Measurements from ENCODE around the gene LPGAT1. TPM values are rescaled to one million over a fixed set of nuclear protein-coding genes. Genes with fewer than 3 reads are reported as not detected.

The LPGAT1 gene
- total RNA-seq, 1 experiment from 2014 or later = 53.3 TPM

DNA sequence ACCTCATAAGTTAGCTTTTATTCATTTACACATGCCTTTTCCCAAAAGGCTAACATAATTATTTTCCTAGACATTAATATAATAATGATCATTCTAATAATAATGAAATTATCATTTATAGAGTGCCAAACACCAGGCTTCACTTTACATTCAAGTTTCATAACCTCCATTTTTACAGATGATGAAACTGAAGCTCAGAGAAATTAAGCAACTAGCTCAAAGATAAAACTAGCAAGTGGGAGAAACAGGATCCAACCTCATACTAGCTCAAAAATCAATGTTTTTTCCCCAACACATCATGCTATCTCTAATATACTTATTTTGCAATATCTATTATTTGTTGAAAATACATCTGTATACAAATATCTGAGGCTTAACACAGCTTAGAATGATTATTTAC lies 14.0 kb downstream of the LPGAT1 start:
- Histone ChIP-seq H3K27me3 (ENCODE audit: low read length) (no peaks in the 10 kb centered on the region), H4K20me1 (ENCODE audit: insufficient read depth, low read depth, low read length) (no peaks in the 10 kb centered on the region), H2AFZ (ENCODE audit: low read length) (no peak overlapping the region), H3K9ac (ENCODE audit: low read length) (no peak overlapping the region), H3K9me3 (ENCODE audit: low read length) (no peaks in the 10 kb centered on the region), H3K79me2 (ENCODE audit: low read length) (peaks cover 84% of the 10 kb centered on the region), H3K4me1 (ENCODE audit: low read length) (no peaks in the 10 kb centered on the region), H3K4me3 (ENCODE audit: low read length) (no peak overlapping the region), H3K36me3 (ENCODE audit: insufficient read depth, low read length) (peaks cover 2% of the 10 kb centered on the region; the same call in 1 of the 2 replicates), H3K4me2 (ENCODE audit: low read depth, low read length, poor library complexity, severe bottlenecking) (no peak overlapping the region), H3K27ac (ENCODE audit: low read length) (no peak overlapping the region), H3K9me2 (replicated peaks; ENCODE audit: insufficient read depth, low read length) (no peaks in the 10 kb centered on the region)
- DNase-seq = no peak

DNA sequence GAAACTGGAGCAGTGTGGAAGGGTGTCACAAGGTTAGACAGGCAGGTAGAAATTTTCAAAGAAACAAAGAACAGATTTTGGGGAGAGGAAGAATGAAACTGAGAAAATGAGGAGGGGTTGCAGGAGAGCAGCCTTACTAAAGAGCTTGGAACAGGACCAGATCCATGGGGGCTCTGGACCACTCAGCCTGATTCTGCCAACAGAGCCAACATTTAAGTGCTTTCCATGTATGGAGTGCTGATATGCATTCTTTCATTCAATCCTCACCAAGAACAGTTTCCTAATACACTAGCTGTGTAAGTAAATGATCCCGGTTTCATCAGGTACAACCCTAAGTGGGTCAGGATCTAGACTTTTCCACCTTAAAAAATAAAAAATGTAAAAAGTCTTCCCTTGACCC lies 16.2 kb downstream of the LPGAT1 start:
- peaks cover 80% of the 10 kb centered on the region for H3K79me2 ChIP-seq (ENCODE audit: low read length)
- H4K20me1 ChIP-seq (ENCODE audit: insufficient read depth, low read depth, low read length) = no peaks in the 10 kb centered on the region
- H3K4me3 ChIP-seq (ENCODE audit: low read length) = no peak overlapping the region
- no peak overlapping the region for H3K27ac ChIP-seq (ENCODE audit: low read length)
- DNase-seq = no peak
- no peaks in the 10 kb centered on the region for H3K4me1 ChIP-seq (ENCODE audit: low read length)
- no peak overlapping the region for H3K9ac ChIP-seq (ENCODE audit: low read length)
- peaks cover 10% of the 10 kb centered on the region; the same call in 1 of the 2 replicates for H3K36me3 ChIP-seq (ENCODE audit: insufficient read depth, low read length)
- H3K9me2 ChIP-seq (replicated peaks; ENCODE audit: insufficient read depth, low read length) = no peaks in the 10 kb centered on the region
- H3K4me2 ChIP-seq (ENCODE audit: low read depth, low read length, poor library complexity, severe bottlenecking) = no peak overlapping the region
- H3K9me3 ChIP-seq (ENCODE audit: low read length) = no peaks in the 10 kb centered on the region
- H3K27me3 ChIP-seq (ENCODE audit: low read length) = no peaks in the 10 kb centered on the region
- no peak overlapping the region for H2AFZ ChIP-seq (ENCODE audit: low read length)

DNA sequence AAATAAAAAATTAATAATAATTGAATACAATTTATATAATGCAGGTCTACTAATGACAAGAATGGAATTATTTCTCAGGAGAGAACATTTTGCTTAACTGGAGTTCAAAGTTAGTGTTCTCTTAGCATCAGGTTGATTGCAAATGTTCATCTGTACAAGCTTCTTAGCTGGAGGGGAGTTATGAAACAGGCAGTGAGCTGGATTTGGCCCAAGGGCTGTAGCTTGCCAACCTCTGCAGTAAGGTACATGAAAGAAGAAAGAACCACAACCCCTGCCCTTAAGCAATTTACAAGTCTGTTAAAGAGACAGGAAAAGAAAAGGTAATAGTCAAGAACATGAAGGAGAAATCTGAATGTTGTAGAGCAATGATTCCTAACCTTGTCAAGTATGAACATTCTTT lies 17.0 kb downstream of the LPGAT1 start:
- no peak for DNase-seq
- Histone ChIP-seq H2AFZ (ENCODE audit: low read length) (no peak overlapping the region), H3K9me3 (ENCODE audit: low read length) (no peaks in the 10 kb centered on the region), H3K36me3 (ENCODE audit: insufficient read depth, low read length) (peaks cover 10% of the 10 kb centered on the region; the same call in 1 of the 2 replicates), H3K79me2 (ENCODE audit: low read length) (peaks cover 78% of the 10 kb centered on the region), H3K9ac (ENCODE audit: low read length) (no peak overlapping the region), H3K27me3 (ENCODE audit: low read length) (no peaks in the 10 kb centered on the region), H3K4me3 (ENCODE audit: low read length) (no peak overlapping the region), H3K4me1 (ENCODE audit: low read length) (no peaks in the 10 kb centered on the region), H3K9me2 (replicated peaks; ENCODE audit: insufficient read depth, low read length) (no peaks in the 10 kb centered on the region), H3K27ac (ENCODE audit: low read length) (no peak overlapping the region), H3K4me2 (ENCODE audit: low read depth, low read length, poor library complexity, severe bottlenecking) (no peak overlapping the region), H4K20me1 (ENCODE audit: insufficient read depth, low read depth, low read length) (no peaks in the 10 kb centered on the region)

DNA sequence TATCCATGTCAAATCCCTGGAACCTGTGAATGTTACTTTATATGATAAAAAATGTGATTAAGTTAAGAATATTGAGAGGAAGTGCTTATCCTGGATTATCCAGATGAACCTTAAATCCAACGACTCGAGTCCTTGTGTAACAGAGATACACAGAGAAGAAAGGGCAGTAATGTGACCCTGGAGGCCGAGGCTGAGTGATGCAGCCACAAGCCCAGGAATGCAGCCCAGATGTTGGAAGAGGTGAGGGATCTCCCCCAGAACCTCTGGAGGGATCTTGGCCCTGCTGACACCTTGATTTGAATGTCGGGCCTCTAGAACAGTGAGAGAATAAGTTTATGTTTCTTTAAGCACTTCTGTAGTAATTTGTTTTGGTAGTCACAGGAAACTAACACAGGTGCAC lies 18.0 kb downstream of the LPGAT1 start:
- Histone ChIP-seq H4K20me1 (ENCODE audit: insufficient read depth, low read depth, low read length) (no peaks in the 10 kb centered on the region), H3K36me3 (ENCODE audit: insufficient read depth, low read length) (peaks cover 10% of the 10 kb centered on the region), H3K4me2 (ENCODE audit: low read depth, low read length, poor library complexity, severe bottlenecking) (no peak overlapping the region), H3K27ac (ENCODE audit: low read length) (no peak overlapping the region), H2AFZ (ENCODE audit: low read length) (no peak overlapping the region), H3K9ac (ENCODE audit: low read length) (no peak overlapping the region), H3K9me3 (ENCODE audit: low read length) (no peaks in the 10 kb centered on the region), H3K4me1 (ENCODE audit: low read length) (no peaks in the 10 kb centered on the region), H3K4me3 (ENCODE audit: low read length) (no peak overlapping the region), H3K79me2 (ENCODE audit: low read length) (peaks cover 77% of the 10 kb centered on the region), H3K27me3 (ENCODE audit: low read length) (no peaks in the 10 kb centered on the region), H3K9me2 (replicated peaks; ENCODE audit: insufficient read depth, low read length) (no peaks in the 10 kb centered on the region)
- no peak for DNase-seq

DNA sequence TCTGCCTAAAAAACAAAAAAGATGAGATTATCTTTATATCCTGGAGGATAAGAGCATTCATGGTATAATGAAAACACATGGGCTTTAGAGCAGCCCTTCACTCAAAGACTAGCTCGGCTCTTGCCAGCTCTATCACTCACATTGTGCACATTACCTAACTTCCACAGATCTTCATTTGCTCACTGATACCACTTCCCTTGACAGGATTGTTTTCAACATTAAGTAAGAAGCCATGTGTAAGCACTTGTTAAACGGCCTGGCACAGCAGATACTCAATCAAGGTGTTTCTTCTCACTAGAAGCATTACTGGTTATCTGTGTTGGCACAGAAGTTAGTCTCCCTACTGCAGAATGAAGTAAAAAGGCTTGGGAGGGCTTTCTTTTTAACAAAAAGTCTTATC lies 18.7 kb downstream of the LPGAT1 start:
- Histone ChIP-seq H3K27me3 (ENCODE audit: low read length) (no peaks in the 10 kb centered on the region), H4K20me1 (ENCODE audit: insufficient read depth, low read depth, low read length) (no peaks in the 10 kb centered on the region), H3K9me3 (ENCODE audit: low read length) (no peaks in the 10 kb centered on the region; the same call in 1 of the 2 replicates), H3K9me2 (replicated peaks; ENCODE audit: insufficient read depth, low read length) (no peaks in the 10 kb centered on the region), H3K9ac (ENCODE audit: low read length) (no peak overlapping the region), H3K4me3 (ENCODE audit: low read length) (no peak overlapping the region), H3K27ac (ENCODE audit: low read length) (no peak overlapping the region), H2AFZ (ENCODE audit: low read length) (no peak overlapping the region), H3K79me2 (ENCODE audit: low read length) (peaks cover 80% of the 10 kb centered on the region), H3K4me1 (ENCODE audit: low read length) (no peaks in the 10 kb centered on the region), H3K4me2 (ENCODE audit: low read depth, low read length, poor library complexity, severe bottlenecking) (no peak overlapping the region), H3K36me3 (ENCODE audit: insufficient read depth, low read length) (peaks cover 10% of the 10 kb centered on the region)
- no peak for DNase-seq

DNA sequence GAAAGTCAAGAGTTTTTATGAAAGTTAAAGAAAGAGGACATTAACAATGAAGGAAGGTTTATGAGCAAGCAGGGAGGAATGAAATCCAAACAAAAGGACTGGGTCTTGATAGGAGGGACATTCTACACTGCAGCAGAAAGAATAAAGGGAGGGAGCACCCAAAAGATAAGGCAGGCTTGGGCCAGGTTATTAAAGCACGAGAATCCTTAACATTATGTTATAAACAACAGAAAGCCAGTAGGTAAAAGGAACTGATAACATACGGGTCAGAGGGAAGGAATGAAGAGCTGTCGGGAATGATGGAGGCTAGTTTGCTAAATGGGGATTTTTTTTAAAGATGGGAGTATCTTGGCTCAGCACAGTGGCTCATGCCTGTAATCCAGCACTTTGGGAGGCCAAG lies 19.4 kb downstream of the LPGAT1 start:
- Histone ChIP-seq H2AFZ (ENCODE audit: low read length) (no peak overlapping the region), H3K9me3 (ENCODE audit: low read length) (no peaks in the 10 kb centered on the region; the same call in 1 of the 2 replicates), H3K4me2 (ENCODE audit: low read depth, low read length, poor library complexity, severe bottlenecking) (no peak overlapping the region), H3K9ac (ENCODE audit: low read length) (no peak overlapping the region), H3K27me3 (ENCODE audit: low read length) (no peaks in the 10 kb centered on the region), H3K4me1 (ENCODE audit: low read length) (no peaks in the 10 kb centered on the region), H3K27ac (ENCODE audit: low read length) (no peak overlapping the region), H3K4me3 (ENCODE audit: low read length) (no peak overlapping the region), H3K36me3 (ENCODE audit: insufficient read depth, low read length) (peaks cover 13% of the 10 kb centered on the region), H3K79me2 (ENCODE audit: low read length) (peaks cover 81% of the 10 kb centered on the region), H3K9me2 (replicated peaks; ENCODE audit: insufficient read depth, low read length) (no peaks in the 10 kb centered on the region), H4K20me1 (ENCODE audit: insufficient read depth, low read depth, low read length) (no peaks in the 10 kb centered on the region)
- no peak for DNase-seq

DNA sequence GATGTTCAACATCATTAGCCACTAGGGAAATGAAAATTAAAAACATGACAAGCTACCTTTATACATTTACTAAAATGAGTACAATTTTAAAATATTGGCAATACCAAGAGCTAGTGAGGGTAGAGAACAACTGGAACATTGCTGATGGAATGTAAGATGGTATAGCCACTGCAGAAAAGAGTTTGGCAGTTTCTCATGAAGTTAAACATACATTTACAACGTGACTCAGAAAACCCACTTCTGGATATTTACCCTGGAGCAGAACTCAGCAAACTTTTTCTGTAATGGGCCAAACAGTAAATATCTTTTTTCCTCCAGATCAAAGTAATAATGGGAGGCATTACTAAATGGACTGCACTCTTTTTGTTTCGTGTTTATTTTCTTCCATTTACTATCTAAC lies 22.1 kb downstream of the LPGAT1 start:
- Histone ChIP-seq H3K79me2 (ENCODE audit: low read length) (peaks cover 74% of the 10 kb centered on the region), H3K27ac (ENCODE audit: low read length) (no peak overlapping the region), H3K36me3 (ENCODE audit: insufficient read depth, low read length) (peaks cover 29% of the 10 kb centered on the region), H3K4me2 (ENCODE audit: low read depth, low read length, poor library complexity, severe bottlenecking) (no peak overlapping the region), H3K27me3 (ENCODE audit: low read length) (no peaks in the 10 kb centered on the region), H3K9me2 (replicated peaks; ENCODE audit: insufficient read depth, low read length) (no peaks in the 10 kb centered on the region), H2AFZ (ENCODE audit: low read length) (no peak overlapping the region), H3K9ac (ENCODE audit: low read length) (no peak overlapping the region), H4K20me1 (ENCODE audit: insufficient read depth, low read depth, low read length) (no peaks in the 10 kb centered on the region), H3K9me3 (ENCODE audit: low read length) (peaks cover 4% of the 10 kb centered on the region; the same call in 1 of the 2 replicates), H3K4me1 (ENCODE audit: low read length) (no peaks in the 10 kb centered on the region), H3K4me3 (ENCODE audit: low read length) (no peak overlapping the region)
- DNase-seq = no peak

DNA sequence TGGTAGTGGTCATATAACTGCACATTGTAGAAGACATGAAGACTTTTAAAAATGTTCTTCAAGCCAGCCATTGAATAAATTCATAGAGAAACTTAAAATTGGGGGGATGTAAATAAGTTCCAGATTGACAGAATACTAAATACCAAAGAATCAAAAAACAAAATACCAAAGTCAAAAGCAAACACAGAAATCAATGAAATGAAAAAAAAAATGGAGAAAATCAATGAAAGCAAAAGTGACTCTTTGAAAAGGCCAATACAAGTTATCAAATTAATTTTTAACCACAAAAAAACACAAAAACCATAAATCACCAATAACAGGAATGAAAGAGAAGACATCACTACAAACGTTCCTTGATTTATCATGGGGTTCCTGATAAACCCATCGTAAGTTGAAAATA lies 25.6 kb downstream of the LPGAT1 start:
- Histone ChIP-seq H3K4me1 (ENCODE audit: low read length) (no peaks in the 10 kb centered on the region), H3K4me2 (ENCODE audit: low read depth, low read length, poor library complexity, severe bottlenecking) (no peak overlapping the region), H3K4me3 (ENCODE audit: low read length) (no peak overlapping the region), H3K36me3 (ENCODE audit: insufficient read depth, low read length) (peaks cover 35% of the 10 kb centered on the region), H3K9ac (ENCODE audit: low read length) (no peak overlapping the region), H3K9me3 (ENCODE audit: low read length) (peaks cover 11% of the 10 kb centered on the region), H3K79me2 (ENCODE audit: low read length) (peaks cover 82% of the 10 kb centered on the region), H3K9me2 (replicated peaks; ENCODE audit: insufficient read depth, low read length) (no peaks in the 10 kb centered on the region), H3K27ac (ENCODE audit: low read length) (no peak overlapping the region), H2AFZ (ENCODE audit: low read length) (no peak overlapping the region), H4K20me1 (ENCODE audit: insufficient read depth, low read depth, low read length) (no peaks in the 10 kb centered on the region), H3K27me3 (ENCODE audit: low read length) (no peaks in the 10 kb centered on the region)
- no peak for DNase-seq

Data from Karpas-422 (cell line).